ENCODE measurements around the gene KLHL6. TPM values are rescaled to one million over a fixed set of nuclear protein-coding genes. Genes with fewer than 3 reads are reported as not detected.

The KLHL6 gene
- total and polyA plus RNA-seq, 2 of the 8 experiments (the other 6 are each of a cell fraction or from before 2014, with no cell fraction given) = 0.05 TPM; not detected in 1

DNA sequence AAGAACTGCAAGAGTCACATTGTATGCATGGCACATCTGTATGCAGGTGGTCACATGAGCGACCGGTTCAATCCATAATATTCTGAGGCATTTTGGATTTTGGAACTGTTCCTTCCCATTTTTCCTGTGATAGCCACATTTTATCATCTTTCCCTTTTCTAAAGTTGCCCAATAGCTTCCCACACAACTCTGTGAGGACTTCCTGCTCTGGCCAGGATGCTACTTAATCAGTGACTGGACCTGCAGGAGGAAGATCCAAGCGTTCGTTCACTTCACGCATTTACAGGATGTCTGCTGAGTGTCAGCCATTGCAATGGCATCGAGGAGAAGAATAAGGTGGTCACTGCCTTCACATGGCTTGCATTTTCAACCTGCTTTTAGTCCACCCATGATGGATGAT is 9.8 kb downstream of the KLHL6 start (continued):
- TF ChIP-seq, protein P1, sequence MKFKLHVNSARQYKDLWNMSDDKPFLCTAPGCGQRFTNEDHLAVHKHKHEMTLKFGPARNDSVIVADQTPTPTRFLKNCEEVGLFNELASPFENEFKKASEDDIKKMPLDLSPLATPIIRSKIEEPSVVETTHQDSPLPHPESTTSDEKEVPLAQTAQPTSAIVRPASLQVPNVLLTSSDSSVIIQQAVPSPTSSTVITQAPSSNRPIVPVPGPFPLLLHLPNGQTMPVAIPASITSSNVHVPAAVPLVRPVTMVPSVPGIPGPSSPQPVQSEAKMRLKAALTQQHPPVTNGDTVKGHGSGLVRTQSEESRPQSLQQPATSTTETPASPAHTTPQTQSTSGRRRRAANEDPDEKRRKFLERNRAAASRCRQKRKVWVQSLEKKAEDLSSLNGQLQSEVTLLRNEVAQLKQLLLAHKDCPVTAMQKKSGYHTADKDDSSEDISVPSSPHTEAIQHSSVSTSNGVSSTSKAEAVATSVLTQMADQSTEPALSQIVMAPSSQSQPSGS (IDR thresholded peaks at IDR 0.05; ENCODE audit: low read length) = no peak
